Measurements from ENCODE around the gene ZNF827.
A peak's percentile ranks its signal among the peaks of the same experiment; 100 is the strongest.

ZNF827 gene

DNA sequence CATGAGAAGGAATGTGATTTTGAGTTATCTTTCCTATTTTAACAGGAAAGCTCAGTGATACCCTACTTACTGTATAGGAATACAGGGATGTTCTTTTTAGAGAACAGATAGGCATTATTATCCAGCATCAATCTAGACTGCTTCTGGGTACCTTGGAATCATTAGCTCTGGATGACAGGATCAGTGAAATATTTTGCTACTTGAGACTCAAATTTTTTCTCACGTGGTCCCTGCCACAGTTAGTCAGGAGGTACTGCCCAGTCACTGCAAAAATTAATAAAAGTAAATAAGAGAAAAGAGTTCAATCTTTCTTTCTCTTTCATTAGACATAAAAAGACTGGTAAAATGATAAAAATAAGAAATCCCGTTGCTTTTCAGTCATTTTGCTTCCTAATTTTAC, 5.5 kb downstream of the ZNF827 start:
- DNase-seq (ENCODE audit: low spot score), result no peak

DNA sequence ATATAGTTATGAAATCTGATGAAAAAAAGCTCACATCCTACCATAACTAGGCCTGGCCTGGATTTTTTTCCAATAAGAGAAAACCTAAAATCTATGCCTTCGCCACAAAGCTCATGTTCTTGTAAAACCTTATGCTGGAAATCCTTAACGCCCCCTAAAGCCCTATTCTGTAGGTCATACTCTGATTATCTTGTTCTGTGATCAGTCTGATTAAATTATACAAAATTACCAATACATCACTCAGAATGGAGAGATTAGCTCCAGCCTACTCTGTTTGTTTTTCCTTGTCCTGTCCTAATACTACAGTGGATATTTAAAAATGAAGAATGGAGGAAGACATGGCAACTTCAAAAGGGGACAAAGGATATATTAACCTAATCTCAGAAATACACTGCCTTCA, 7.2 kb downstream of the ZNF827 start:
- no peak for DNase-seq (ENCODE audit: low spot score)

DNA sequence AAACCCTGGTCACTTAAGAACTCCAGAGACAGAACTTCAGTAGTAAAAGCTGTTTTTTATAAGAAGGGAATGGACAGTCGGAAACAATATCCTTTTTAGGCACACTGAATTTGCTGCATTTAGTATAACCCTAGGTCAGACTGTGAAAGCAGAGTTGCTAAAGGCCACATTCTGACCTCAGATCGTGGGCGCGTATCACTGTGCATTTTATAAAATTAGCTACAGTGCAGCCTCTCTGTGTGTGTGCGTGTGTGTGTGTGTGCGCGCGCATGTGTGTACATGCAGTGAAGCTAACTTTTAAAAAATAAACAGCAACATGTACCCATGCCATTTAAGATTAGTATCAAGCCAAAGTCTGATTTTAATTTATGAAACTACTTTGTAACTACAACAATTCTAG, 8.0 kb downstream of the ZNF827 start:
- no peak for DNase-seq (ENCODE audit: low spot score)

DNA sequence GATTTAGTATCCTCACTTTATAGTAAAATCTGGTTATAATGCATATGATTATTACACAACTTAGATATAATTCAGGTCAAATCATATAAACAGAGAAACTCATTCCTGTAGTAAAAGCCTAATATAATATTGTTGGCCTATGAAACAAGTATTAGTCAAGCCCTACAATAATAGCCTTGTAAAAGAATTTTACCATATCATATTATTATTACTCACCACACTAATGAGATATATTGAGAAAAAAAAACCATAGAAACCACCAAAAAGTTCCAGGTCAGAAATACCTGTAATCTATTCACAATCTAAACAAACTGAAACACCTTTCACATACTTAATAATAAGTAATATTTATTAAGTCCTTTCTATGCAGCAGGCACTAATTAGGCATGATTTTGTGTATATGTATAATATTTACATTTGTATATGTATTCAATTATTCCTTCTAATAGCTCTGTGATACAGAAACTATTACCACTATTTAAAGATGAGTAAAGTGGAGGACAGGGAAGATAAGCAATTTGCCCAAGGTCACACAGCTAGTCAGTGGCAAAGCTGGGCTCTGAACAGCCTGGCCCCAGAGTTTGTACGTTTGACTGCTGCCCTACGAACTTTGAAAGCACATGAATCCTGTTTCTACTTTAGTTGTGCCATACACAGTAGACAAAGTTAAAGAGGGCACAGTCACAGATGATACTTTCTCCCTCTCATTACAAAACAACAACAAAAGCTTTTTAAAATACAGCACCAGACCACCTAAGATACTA, 9.0 kb downstream of the ZNF827 start:
- no peak for DNase-seq (ENCODE audit: low spot score)

DNA sequence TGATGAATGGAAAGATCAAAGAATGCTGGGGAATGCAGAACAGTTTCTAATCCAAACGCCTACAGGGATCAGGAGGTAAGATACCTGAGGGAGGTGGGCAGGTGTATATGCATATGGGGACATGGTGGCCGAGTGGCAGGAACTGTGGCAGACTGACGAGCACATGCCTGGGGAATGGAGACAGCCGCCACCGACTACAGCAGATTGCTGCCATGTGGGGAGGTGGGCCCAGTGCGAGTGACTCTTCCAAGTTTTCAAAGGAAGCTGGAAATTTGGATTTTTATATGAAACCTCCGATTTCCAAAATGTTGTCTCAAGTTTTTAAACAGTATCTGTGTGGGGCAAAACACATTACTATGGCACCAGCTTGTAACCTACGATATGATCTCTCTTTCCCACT, 9.9 kb downstream of the ZNF827 start:
- no peak for DNase-seq (ENCODE audit: low spot score)

DNA sequence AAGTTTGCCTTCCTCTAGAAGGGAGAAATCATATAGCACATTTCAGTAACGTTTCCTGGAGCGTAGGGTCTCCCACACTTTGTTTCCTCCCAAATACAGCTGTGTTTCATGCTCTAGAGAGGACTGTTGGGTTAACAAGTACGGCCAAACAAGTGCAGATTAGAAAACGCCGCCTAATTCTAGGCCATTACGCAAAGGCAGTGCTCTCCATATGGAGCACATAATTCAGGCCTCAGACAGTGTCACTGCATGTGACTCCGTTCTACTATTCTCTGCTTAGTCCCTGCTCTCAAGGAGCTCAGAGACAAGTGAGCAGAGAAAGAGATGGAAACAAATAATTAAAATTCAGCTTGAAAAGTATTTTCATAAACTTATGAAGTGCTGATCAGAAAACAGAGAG, 11.6 kb downstream of the ZNF827 start:
- no peak for DNase-seq (ENCODE audit: low spot score)

DNA sequence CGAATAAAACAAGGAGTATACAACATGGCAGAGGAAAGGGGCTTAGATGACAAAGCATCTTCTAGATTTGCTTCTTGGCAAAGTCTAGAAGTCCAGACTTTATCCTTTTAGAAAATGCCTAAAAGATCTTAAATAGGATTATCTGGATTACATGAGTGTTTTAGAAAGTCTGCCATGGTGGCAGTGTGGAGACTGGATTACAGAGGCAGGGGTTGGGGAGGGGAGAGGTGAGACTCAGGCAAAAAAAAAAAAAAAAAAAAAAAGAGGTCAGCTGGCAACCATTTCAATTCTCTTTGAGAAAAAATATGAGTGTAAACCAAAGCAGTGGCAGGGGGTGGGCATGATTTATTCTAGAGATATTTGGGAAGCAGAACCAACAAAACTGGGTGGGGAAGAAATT, 17.4 kb downstream of the ZNF827 start:
- DNase-seq (ENCODE audit: low spot score), result no peak

DNA sequence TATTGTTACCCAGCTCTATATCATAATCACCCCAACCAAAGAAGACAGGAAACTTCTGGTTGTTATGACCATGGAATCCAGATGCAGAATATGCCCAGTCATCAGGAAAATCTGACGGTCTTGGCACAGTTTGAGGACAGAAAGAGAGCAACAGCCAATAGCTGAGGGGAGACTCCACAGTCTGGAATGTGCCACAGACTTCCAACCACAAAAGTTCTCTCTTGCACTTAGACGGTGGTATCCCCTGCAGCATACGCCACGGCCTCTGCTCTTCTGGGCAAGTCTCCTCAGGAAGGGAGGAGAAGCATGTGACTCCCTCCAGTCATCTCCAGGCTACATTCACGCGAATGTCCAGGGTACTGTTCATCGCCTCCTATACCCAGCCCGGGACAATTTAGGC, 18.4 kb downstream of the ZNF827 start:
- DNase-seq (ENCODE audit: low spot score), result no peak

DNA sequence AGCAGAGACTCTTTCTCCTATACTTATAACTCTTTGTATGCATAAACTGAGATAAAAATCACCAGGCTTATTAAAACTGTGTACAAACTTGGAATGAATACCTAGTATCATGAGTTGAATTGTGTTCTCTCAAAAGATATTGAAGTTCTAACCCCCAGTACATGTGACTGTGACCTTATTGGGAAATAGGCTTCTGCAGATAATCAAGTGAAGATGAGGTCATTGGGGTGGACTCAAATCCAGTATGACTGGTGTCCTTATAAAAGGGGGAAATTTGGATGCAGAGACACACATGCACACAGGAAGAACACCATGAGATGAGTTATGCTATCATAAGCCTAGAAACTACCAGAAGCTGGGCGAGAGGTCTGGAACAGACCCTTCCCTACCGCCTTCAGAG, 26.2 kb downstream of the ZNF827 start:
- no peak for DNase-seq (ENCODE audit: low spot score)

DNA sequence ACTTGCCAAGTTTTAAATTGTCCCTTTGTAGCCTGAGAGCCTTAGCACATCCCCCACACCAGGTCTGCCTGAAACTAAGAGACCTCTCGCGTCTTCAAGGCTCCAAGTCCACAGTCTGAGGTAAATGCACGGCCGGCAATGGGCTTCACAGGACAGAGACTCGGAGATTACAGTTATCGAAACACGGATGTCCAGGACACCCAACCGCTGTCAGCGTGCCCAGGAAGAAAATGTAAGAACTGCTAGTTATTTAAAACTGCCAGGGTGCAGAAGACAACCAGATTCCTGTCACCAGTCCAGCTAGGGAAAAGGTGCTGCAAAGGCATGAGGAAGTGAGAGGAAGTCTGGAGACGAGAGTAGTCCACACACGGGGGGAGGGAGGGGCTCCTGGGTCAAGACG, 28.9 kb downstream of the ZNF827 start:
- no peak for DNase-seq (ENCODE audit: low spot score)

DNA sequence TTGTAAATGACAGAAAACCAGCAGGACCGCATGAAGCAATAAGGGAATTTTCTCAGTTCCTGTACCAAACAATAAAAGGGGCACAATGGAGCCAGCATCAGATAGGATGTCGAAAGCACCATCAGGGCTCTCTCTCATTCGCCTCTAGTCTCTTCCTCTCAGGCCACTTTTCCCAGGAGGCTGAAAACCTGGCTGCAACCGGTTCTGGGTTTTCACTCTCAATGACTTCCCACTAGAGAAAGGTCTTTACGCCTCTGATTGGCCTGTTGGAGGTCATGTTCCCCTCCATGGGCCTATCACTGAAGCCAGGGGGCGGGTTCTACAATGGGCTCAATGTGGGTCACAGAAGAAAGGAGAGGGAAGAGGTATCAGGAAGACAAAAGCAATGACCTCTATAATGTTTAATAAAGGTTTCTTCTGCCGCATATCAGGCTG, 29.3 kb downstream of the ZNF827 start:
- peak; percentile 17 for DNase-seq (ENCODE audit: low spot score)

DNA sequence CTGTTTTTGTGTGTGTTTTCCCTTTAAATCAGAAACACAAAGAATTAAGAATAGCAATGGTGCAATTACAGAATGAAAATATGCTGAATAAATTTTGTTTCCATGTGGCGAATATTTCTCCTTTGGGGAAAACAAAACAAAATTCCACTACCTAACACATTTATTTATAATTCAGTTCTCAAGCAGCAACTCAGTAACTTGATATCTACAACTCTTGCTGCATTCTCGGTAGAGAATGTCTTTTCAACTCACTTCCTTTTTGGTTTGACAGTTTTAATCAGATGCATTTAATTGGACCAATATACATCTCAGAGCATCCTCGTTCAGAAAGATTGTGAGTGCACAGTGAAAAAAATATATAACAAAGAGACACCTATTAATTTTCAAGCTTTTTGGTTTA, 30.8 kb downstream of the ZNF827 start:
- no peak for DNase-seq (ENCODE audit: low spot score)

DNA sequence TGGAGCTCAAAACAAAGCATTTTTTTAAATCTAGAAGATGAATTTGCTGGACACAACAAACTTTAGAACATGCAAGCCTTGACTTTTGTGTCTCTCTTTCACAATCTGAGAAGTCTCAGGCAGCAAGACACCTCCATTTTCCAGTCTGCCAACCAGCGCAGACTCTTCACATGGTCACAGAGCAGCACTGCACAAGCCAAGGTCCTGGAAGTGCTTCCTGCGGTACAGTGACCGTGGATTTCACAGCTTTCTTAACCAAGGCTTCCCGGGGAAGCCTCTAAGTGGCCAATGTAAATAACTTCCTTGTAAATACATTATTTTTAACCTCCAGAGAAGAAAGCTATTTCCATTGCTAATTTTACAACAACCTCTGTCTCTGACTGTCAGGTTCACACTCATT, 31.2 kb downstream of the ZNF827 start:
- DNase-seq (ENCODE audit: low spot score), result no peak

DNA sequence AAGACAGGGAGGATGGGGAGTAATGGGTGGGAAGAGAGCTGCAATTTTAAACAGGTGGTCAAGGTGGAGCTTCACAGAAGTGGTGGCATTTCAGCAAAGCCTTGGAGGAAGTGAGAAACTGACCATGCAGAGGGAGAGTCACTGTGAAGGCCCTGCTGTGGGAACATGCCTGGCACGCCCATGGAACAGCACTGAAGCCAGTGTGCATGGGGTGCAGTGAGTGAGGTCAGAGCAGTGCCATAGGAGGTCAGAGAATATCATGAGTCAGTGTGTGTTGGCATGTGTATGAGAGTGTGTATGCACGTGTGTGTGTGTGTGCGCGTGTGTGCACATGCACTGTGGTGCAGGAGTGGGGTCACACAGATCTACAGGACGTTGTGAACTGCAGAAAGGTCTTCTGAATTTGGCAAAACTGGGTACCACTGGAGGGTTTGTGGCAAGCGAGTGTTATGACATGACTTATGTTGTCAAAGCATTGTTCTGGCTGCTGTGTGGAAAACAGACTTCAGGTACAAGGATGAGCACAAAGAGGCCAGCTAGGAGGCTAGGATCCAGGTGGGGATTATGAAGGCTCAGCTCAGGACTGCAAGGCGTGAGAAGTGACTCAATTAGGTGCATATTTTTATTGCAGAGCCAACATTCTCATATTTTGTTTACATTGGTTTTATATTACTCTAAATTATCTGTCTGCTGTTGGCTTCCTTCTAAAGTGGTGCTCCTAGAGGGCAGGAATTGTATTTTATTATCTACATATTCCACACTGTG, 34.0 kb downstream of the ZNF827 start:
- DNase-seq (ENCODE audit: low spot score), result no peak

DNA sequence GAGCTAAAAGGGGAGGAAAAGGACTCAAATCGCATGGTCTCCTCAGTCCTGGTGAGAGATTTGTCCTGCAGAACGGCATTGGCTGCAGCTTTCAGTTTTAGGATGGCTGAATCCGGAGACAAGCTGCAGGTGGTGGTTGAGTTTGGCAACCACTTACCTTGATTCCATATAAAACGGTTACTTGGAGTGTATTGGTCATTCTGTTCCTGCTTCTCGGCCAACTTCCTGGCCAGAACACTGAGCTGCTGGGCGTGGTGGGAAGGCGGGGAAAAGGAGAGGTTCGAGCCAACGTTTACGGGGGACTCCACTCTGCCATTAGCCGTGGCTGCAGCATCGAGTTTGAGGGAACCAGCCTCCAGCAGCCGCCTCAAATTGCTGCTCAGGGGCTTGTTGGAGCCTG, 36.1 kb downstream of the ZNF827 start:
- DNase-seq (ENCODE audit: low spot score), result no peak

DNA sequence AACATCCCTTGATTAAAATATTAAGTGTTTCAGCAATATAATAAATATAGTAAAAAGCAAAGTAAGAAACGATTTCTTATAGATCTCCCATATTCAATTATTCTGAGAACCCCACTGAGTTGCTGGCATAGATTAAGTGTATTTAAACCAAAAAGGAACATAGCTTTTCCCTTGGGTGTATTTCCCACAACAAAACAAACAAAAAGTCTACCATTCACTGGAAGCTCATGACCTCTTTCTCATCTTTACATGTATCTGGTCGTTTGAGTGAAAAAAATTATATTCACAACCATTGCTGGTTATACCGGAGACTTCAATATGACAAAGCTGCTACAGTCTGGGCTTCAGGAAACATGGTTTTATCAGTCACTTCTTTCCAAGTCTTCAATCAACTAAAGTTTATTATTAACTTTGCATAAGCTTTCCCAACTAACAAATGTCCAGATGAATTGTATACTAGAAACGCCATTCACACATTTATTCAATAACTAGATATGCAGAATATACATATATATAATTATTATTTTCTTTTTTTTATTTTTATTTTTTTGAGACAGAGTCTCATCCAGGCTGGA, 38.6 kb downstream of the ZNF827 start:
- no peak for DNase-seq (ENCODE audit: low spot score)

DNA sequence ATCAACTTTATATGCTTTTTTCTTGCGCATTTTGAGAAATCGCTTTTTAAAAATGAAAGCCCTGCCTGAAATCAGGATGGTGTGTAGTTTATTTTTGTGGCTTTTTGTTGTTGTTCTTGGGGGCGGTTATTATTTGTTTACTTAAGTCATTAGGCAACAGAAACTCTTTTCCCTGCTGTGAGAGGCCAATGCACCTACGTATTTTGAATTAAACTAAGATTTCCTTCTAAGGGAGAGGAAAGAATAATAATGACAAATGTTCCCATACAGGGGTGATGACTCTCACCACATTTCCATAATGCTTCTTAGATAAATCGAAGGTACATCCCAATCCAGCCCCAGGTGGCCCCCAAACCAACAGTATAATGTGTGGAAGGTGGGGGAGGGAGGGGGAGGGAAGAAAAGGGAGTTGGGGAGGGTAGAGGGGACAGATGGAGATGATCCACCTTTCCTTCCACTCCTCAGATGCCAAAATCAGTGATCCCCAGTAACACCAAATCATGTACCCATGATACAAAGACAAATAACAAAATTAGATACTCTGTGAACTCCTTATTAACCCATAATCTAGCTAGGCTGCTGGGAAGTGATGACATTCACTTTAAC, 39.6 kb downstream of the ZNF827 start:
- no peak for DNase-seq (ENCODE audit: low spot score)

DNA sequence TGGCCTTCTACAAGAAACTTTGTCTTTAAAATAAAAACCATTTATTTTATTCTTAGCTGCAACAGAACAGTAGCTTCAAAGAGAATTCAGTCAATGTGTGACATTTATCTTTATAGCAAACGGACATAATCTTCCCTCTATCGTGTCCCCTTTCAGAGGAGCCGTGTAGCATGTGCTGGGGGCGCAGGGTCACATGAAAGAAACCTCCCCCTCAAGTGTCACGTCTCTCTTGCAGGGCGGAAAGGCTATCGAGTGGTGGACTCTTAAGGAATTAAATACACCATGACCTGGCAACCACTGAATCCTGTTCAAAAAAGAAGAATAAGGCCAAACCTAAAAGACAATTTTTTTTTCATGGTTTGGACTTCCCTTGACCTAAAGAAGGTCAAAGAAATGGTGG, 40.2 kb downstream of the ZNF827 start:
- no peak for DNase-seq (ENCODE audit: low spot score)

DNA sequence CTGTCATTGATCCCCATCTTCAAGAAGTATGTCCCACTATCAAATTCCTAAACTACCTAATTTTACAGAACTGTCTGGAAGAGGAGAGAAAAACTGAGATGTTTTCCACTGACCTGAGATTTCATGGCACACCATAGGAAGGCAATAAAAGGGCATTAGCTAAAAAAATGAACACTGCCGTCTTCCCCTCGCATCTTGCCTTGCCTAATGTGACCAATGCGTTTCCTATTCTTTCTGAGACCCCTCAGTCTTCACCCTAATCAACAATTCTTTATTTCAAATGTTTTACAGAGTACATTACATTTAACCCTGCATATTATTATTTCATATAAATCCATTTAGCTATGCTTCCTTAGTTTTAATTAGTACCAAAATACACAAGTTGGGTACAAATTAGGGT, 43.6 kb downstream of the ZNF827 start:
- no peak for DNase-seq (ENCODE audit: low spot score)

DNA sequence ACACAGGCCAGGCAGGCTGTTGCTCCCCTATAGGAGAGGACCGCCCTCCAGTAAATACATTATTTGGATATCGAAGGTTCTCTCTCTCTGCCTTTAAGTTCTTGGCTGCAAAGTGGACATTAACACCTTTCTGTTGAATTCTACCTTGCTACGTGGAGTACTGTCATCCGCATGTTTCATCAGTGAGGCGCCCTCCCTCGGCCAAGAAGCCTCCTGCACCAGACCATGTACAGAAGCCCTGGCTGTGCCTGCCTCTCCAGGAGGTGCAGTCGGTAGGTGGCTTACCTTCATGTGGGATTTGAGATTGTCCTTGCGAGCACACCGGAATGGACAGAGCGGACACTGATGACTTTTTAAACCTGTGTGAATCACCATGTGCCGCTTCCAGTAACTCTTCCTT, 46.7 kb downstream of the ZNF827 start:
- no peak for DNase-seq (ENCODE audit: low spot score)

DNA sequence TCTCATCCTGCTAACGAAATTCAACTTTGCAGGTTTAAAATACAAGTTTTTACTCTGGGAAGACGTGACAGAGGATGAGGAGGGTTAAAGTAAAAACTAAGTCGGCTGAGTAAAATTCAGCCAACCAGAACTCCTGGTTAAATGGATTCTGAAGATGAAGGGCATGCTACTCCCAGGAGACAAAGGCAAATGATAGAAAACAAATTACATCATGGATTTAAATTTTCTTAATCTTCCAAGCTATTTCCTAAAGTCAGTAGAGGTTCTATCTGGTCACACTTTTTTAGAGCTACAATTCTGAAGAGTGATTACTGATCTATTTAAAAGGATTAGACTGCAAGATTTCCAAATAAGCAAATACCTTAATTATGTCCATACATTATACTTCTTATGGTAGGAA, 47.9 kb downstream of the ZNF827 start:
- no peak for DNase-seq (ENCODE audit: low spot score)

DNA sequence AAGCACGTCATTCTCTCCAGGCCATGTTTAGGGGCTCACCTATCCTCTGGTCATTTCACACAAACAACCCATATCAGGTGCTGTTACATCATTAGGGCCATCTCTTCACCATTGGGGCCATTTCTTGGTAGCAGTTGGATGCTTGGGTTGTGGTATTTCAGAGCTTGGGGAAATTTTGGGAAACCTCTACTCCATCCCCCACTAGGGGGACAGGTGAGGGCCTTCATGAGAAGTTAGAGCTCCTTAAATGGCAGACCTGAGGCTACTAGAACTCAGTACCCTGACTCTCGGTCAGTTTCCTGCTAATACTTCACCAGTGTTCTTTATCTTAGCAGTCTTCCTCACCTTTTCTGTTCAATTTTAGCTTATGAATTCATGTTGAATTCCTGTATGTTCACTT, 50.2 kb downstream of the ZNF827 start:
- DNase-seq (ENCODE audit: low spot score), result no peak
